GDM1 (cell line): ENCODE results near the gene SPEG.

Experiments
- DNase-seq: peaks from one replicate; lab custom pipeline; 2025; lab: John Stamatoyannopoulos, UW

Gene SPEG

DNA sequence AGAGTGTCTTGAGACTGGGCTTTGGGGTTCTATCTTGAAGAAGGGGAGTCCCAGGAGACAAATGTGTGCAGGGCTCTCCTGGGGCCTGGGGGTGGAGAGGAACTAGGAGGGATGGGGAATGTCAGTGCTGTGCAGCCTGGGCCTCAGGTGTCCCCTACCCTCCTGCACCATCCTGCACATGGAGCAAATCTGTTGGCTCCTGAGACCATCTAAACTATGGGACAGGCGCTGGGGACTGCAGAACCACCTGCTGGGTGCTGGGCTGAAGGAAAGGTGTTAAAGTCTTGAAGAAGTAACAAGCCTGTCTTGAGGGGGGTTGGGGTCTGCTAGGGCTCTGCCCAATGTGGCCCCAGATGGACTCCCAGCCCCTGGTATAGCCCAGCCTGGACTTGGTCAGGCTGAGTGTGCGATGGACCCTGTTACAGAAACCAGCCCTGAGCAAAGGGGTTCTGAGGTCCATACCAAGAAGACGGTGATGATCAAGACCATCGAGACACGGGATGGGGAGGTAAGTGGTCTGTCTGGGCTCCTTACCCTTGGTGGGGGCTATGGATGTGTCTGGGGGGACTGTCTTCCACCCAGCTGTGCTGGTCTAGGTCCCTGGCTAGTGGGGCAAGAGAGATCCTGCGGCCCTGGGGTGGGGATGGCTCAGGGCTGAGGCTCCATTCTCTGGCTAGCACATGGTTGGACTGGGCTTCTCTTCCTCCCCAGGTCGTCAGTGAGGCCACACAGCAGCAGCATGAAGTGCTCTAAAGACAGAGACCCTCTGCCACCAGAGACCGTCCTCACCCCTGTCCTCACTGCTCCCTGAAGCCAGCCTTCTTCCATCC lies 9.2 kb upstream of the SPEG start:
- no peak for DNase-seq

- no peak for DNase-seq
Measured at GRCh38 chr2:219426068-219426443, 8.6 kb upstream of the SPEG start.

GRCh38 chr2:219426534-219427136 lies 8.0 kb upstream of the SPEG start:
- DNase-seq = no peak

DNA sequence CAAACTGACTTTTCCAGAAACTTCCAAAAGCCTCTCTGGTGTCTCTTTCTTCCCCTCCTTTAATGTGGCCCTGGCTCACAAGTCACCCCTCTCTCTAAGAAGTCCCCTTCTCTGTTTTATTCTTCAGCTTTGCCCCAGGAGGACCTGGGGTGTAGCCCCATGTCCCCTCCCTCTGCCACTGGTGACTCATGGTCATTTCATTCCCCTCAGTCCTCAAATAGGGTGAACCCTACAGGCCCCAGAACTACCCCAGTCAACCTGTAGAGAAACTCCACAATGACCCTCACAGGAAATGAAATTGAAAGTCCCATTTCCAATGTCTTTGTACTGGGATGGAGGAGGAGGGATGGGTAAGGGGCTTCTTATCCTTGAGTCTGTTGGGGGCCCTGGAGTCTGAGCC lies 6.2 kb upstream of the SPEG start:
- no peak for DNase-seq

DNA sequence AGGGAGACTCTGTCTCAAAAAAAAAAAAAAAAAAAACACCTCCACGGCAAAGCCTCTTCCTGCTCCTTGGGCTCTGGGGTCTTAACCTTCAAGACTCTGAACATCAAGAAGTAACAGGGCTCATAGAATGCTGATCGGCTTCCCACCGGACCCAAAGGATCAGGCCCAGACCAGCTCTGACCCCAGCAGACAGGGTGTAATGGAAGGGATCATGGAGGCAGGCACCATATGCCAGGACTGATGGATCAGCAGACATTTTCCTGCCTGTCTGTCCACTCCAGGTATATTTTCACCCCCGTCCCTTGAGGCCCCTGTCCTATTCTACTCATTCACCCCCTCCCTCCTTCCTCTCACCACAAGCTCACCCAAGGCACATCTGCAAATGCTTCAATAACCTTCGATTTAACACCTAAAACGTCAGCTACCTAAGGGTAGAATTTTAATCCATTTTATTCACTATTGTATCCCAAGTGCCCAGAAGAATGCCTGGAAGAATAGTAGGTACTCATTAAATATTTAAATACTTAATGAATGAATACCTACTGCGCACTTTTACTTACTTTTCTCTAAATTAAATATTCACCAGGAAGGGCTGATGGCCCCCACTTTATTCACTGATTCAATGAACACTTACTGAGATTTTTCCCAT lies 4.6 kb upstream of the SPEG start:
- DNase-seq = no peak

GRCh38 chr2:219430633-219431615 lies 3.7 kb upstream of the SPEG start:
- DNase-seq = no peak

DNA sequence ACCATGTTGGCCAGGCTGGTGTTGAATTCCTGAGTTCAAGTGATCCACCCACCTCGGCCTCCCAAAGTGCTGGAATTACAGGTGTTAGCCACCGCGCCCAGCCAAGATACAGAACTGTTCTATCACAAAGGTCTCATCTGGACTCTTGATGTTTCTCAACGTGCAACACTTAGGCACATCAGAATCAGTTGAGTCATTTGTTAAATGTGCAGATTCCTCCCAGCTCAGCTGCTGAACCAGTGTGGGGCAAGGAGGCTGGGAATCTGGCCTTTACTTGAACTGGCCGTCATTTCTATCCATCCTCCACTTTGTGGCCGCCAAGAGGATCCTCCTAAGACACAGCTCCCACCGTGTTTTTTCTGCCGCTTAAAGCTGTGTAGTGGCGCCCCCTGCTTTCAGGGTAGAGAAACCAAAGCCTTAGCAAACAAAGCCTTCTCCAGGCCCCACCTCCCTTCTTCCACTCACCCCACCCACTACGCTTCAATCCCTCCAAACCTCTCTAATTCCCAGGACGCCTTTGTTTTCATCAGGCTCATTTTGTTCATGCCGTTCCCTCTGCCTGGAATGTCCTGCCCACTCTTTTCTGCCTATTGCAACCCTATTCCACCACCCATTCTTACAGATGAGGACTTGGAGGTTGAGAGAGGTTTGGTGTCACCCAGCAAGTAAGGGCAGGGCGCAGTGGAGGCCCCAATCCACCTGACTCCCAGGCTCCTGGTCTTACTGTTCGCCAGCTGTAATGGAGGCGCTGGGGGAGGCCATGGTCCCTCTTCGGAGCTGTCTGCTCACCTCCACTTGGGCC lies 776 bp upstream of the SPEG start:
- DNase-seq = peak; percentile 29

DNA sequence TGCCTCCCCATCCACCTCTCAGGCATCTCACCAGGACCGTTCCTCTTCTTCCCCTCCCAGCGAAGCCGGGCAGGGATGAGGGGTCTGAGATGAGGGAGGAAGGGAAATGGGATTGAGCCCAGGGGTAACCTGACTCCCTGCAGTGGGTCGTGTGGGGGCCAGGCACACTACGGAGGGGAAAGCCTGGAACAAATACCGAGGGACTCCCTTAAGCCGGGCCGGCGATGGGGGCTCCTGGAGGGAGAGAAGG lies 250 bp upstream of the SPEG start:
- DNase-seq = no peak

- no peak for DNase-seq
Measured at GRCh38 chr2:219435701-219436100, 1.1 kb downstream of the SPEG start.

DNA sequence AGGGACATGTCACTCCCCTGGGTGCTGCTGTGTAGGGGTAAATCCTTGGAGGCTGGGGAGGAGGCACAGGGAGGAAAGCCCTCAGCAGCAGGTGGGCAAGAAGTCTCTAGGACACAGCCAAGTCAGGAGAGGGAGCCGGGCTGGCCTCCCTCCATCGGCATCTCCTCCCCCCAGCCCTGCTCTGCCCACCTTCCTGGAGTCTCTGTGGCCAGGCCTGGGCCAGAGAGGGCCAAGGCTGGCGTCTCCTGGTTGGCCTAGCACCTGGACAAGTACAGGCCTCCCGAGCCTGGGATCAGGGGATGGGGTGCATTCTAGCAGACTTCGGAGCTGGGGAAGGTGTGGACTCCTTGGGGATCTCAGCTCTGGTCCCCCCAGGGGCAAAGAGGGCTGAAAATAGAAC lies 1.8 kb downstream of the SPEG start:
- DNase-seq = no peak

- no peak for DNase-seq
Measured at GRCh38 chr2:219437141-219437540, 2.5 kb downstream of the SPEG start.

- no peak for DNase-seq
Measured at GRCh38 chr2:219437690-219438206, 3.1 kb downstream of the SPEG start.

DNA sequence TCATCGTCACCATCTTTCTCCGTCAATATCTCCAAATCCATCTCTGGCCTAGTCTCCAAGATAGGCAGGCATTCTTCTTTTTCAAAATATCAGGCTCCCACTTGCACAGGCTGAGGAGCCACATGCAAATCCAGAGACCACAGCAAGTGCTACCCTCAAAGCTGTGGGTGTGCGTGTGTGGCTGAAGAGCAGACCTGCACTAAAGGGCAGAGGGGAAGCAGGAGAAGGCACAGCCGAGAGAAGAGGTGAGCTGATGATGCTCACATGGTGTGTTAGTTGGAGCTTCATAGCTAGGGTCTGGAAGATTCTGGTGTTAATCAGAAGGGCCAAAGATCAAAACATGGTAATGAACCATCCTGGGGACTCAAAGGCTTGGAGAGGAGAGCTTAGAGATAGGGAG lies 3.8 kb downstream of the SPEG start:
- no peak for DNase-seq

- no peak for DNase-seq
Measured at GRCh38 chr2:219439506-219439905, 4.9 kb downstream of the SPEG start.

- no peak for DNase-seq
Measured at GRCh38 chr2:219440388-219441256, 6.0 kb downstream of the SPEG start.

GRCh38 chr2:219441451-219442255 lies 7.0 kb downstream of the SPEG start:
- DNase-seq = no peak

- DNase-seq = no peak
Measured at GRCh38 chr2:219442256-219443015, 7.8 kb downstream of the SPEG start.

DNA sequence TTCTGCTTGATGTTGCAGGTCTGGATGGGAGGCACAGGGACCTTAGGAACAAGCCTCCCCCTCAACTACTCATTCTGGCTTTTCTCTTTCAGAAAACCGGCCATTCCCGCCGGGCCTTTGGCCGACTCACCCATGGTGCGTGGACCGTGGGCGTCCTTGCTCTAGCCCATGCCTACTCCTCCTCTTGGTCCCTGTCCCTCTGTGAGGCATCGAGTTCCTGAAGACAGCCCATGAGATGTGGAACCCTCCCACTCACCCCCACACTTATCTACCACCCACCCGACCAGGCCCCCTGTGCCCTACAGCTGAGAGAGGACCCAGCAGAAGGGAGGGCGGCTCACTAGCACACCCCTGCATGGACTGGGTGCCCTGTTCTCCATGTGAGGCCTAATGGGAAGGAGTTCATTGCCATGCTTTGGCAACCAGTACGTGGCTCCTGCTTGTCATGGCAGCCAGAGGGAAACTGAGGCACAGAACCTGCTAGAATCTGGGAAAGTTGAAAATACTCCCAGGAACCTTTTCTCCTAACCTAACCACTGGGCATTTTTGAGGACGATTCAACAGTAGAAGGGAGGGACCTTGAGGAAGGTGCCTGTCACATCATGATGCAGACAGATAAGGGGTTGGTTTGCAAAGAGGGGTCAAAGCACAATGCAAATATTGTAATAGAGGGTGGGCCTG lies 8.5 kb downstream of the SPEG start:
- DNase-seq = no peak
